IMR-90 (cell line): Measurements from ENCODE around the gene ASXL3. TPM values are rescaled to one million over a fixed set of nuclear protein-coding genes. Genes with fewer than 3 reads are reported as not detected.

Experiments used
- ATAC-seq: fragments of 200-7000 bp; cut with Tn5 transposase; 2 replicates; pipeline ENCODE4 v1.9.1; 2020; ENCODE audit warnings: low read depth, mild to moderate bottlenecking, moderate library complexity
- BruUV-seq: library from RNA; stranded (reverse); fragments of 400-500 nt; replicated peaks from 2 replicates; lab custom pipeline; 2021; lab: Mats Ljungman, UMichigan
- CTCF ChIA-PET: fragments of 300-600 bp; formaldehyde crosslinking; extraction: SDS; loops from one replicate; lab custom pipeline; 2021; ENCODE audit warnings: antibody characterized with exemption; lab: Yijun Ruan, JAX
- POLR2A ChIA-PET: fragments of 300-600 bp; sonication (Branson Sonifier 250); formaldehyde crosslinking; loops from one replicate; lab custom pipeline; 2022; ENCODE audit warnings: antibody characterized with exemption; ENCODE audit not compliant: unreplicated experiment; lab: Charles Lee
- DNase-seq: peaks from one replicate; pipeline ENCODE4 v3.0.0; 2013
- H2AFZ ChIP-seq: replicated peaks from 2 replicates; pipeline ENCODE3; 2013; ENCODE audit warnings: low read length, mild to moderate bottlenecking; ENCODE audit not compliant: poor library complexity
- H2AK5ac ChIP-seq: 2 replicates; pipeline ENCODE4 v1.6.1; 2013; ENCODE audit warnings: low read depth, low read length, inconsistent platforms
- H2AK9ac ChIP-seq: replicated peaks from 2 replicates; pipeline ENCODE3; 2013; ENCODE audit warnings: mild to moderate bottlenecking, low read depth, low read length, moderate library complexity; ENCODE audit not compliant: poor library complexity
- H2BK120ac ChIP-seq: 2 replicates; pipeline ENCODE4 v1.6.1; 2013; ENCODE audit warnings: low read depth, low read length, inconsistent platforms
- H2BK15ac ChIP-seq: 3 replicates; pipeline ENCODE4 v1.6.1; 2013; ENCODE audit warnings: low read depth, low read length, inconsistent platforms
- H2BK20ac ChIP-seq: 2 replicates; pipeline ENCODE4 v1.6.1; 2013; ENCODE audit warnings: low read depth, mild to moderate bottlenecking, inconsistent platforms, low read length, moderate library complexity
- H2BK5ac ChIP-seq: 2 replicates; pipeline ENCODE4 v1.6.1; 2013; ENCODE audit warnings: mild to moderate bottlenecking, low read depth, low read length, inconsistent platforms; ENCODE audit not compliant: poor library complexity, severe bottlenecking
- H3K14ac ChIP-seq: replicated peaks from 2 replicates; pipeline ENCODE4 v1.6.1; 2013; ENCODE audit warnings: low read depth, low read length, inconsistent platforms
- H3K18ac ChIP-seq: 2 replicates; pipeline ENCODE4 v1.6.1; 2013; ENCODE audit warnings: low read depth, low read length, control low read depth
- H3K23ac ChIP-seq: 2 replicates; pipeline ENCODE4 v1.6.1; 2013; ENCODE audit warnings: low read depth, low read length, inconsistent platforms
- H3K27ac ChIP-seq: 2 replicates; pipeline ENCODE4 v1.5.1; 2013; ENCODE audit warnings: mild to moderate bottlenecking, control low read depth, low read length; ENCODE audit not compliant: insufficient read depth
- H3K27me3 ChIP-seq: 2 replicates; pipeline ENCODE4 v1.6.1; 2013; ENCODE audit warnings: low read length; ENCODE audit not compliant: control insufficient read depth, insufficient read depth
- H3K36me3 ChIP-seq: 2 replicates; pipeline ENCODE4 v1.6.1; 2013; ENCODE audit warnings: low read length, mixed read lengths; ENCODE audit not compliant: control insufficient read depth, insufficient read depth
- H3K4ac ChIP-seq: 2 replicates; pipeline ENCODE4 v1.6.1; 2013; ENCODE audit warnings: low read depth, low read length, inconsistent platforms
- H3K4me1 ChIP-seq: 2 replicates; pipeline ENCODE4 v1.6.1; 2013; ENCODE audit warnings: low read length, mixed read lengths; ENCODE audit not compliant: control insufficient read depth, insufficient read depth
- H3K4me2 ChIP-seq: 2 replicates; pipeline ENCODE4 v1.6.1; 2013; ENCODE audit warnings: low read depth, mild to moderate bottlenecking, control low read depth, low read length, moderate library complexity
- H3K4me3 ChIP-seq: 2 replicates; pipeline ENCODE4 v1.5.1; 2013; ENCODE audit warnings: low read depth, mild to moderate bottlenecking, control low read depth, low read length, moderate library complexity; ENCODE audit not compliant: insufficient read depth
- H3K56ac ChIP-seq: 2 replicates; pipeline ENCODE4 v1.6.1; 2013; ENCODE audit warnings: low read length, inconsistent platforms; ENCODE audit not compliant: insufficient read depth; ENCODE audit errors: extremely low read depth
- H3K79me1 ChIP-seq, 2 experiments: 2 replicates each; pipeline ENCODE4 v1.6.1; 2013; ENCODE audit warnings: low read length in 2 of 2, inconsistent platforms in 1 of 2, low read depth in 1 of 2
- H3K9ac ChIP-seq: 2 replicates; pipeline ENCODE4 v1.6.1; 2013; ENCODE audit warnings: low read depth, low read length, control low read depth
- H3K9me1 ChIP-seq: 2 replicates; pipeline ENCODE4 v1.6.1; 2013; ENCODE audit warnings: low read length, inconsistent platforms; ENCODE audit not compliant: insufficient read depth
- H3K9me3 ChIP-seq: 2 replicates; pipeline ENCODE4 v1.6.1; 2013; ENCODE audit warnings: low read length; ENCODE audit not compliant: control insufficient read depth, insufficient read depth
- H4K20me1 ChIP-seq: 2 replicates; pipeline ENCODE4 v1.6.1; 2013; ENCODE audit warnings: low read length, inconsistent platforms; ENCODE audit not compliant: insufficient read depth
- H4K5ac ChIP-seq: 2 replicates; pipeline ENCODE4 v1.6.1; 2013; ENCODE audit warnings: mild to moderate bottlenecking, low read depth, low read length, control low read depth
- H4K8ac ChIP-seq, 2 experiments: 2 replicates each; pipeline ENCODE4 v1.6.1; 2013; ENCODE audit warnings: low read depth in 2 of 2, low read length in 2 of 2, control low read depth in 1 of 2, inconsistent platforms in 1 of 2
- H4K91ac ChIP-seq: 2 replicates; pipeline ENCODE4 v1.6.1; 2013; ENCODE audit warnings: low read depth, low read length, inconsistent platforms; ENCODE audit not compliant: insufficient read depth
- BHLHE40 ChIP-seq: fragments of 150-350 bp; IDR thresholded peaks from 2 replicates; pipeline ENCODE4 v1.6.1; 2016; ENCODE audit warnings: mild to moderate bottlenecking, low read depth, low read length
- CEBPB ChIP-seq: IDR thresholded peaks from 2 replicates; pipeline ENCODE4 v1.6.1; 2012; ENCODE audit warnings: low read depth, low read length, improper control_type of control experiment
- CHD1 ChIP-seq: IDR thresholded peaks from 2 replicates; pipeline ENCODE4 v1.6.1; 2012; ENCODE audit warnings: low read depth, low read length, improper control_type of control experiment
- FOS ChIP-seq: fragments of 150-350 bp; IDR thresholded peaks from 2 replicates; pipeline ENCODE4 v1.6.1; 2016; ENCODE audit warnings: low read depth, low read length
- MAZ ChIP-seq: IDR thresholded peaks from 2 replicates; pipeline ENCODE4 v1.6.1; 2012; ENCODE audit warnings: low read depth, mild to moderate bottlenecking, low read length, improper control_type of control experiment, moderate library complexity, borderline replicate concordance
- MXI1 ChIP-seq: IDR thresholded peaks from 2 replicates; pipeline ENCODE4 v1.6.1; 2012; ENCODE audit warnings: low read depth, mild to moderate bottlenecking, low read length, moderate library complexity, borderline replicate concordance
- POLR2A ChIP-seq: IDR thresholded peaks from 2 replicates; pipeline ENCODE4 v1.6.1; 2012; ENCODE audit warnings: mild to moderate bottlenecking, low read depth, low read length
- RAD21 ChIP-seq: IDR thresholded peaks from 2 replicates; pipeline ENCODE4 v1.6.1; 2012; ENCODE audit warnings: low read length, improper control_type of control experiment
- RCOR1 ChIP-seq: IDR thresholded peaks from 2 replicates; pipeline ENCODE4 v1.6.1; 2012; ENCODE audit warnings: mild to moderate bottlenecking, low read length, improper control_type of control experiment; ENCODE audit not compliant: insufficient replicate concordance
- WGBS, 2 experiments: methylation state at CpG; one replicate each; pipeline versions ENCODE4 v1.1.5 to v1.1.7; 2013; ENCODE audit warnings: missing lambda C conversion rate in 2 of 2; ENCODE audit not compliant: insufficient read length in 1 of 2; ENCODE audit errors: extremely low coverage in 2 of 2; 5-methylcytosine and 5-hydroxymethylcytosine counted together
- dilution Hi-C: fragments of 300-500 bp; cut with HindIII; formaldehyde crosslinking; loops from one replicate; pipeline ENCODE4 v1.14.3; 2018; ENCODE audit warnings: low sequenced_read_pairs; ENCODE audit not compliant: unreplicated experiment
- in situ Hi-C: fragments of 300-500 bp; cut with MboI; formaldehyde crosslinking; loops from 3 replicates; pipeline ENCODE4 v1.14.3; 2019; ENCODE audit warnings: low sequenced_read_pairs, inconsistent platforms, mixed read lengths
- intact Hi-C: fragments of 100-400 bp; cut with micrococcal nuclease; formaldehyde crosslinking; loops from 2 replicates; pipeline ENCODE4 v1.10.0; 2022
- polyA plus RNA-seq, 3 experiments: library from polyadenylated mRNA; depleted of rRNA; stranded (reverse); fragments of >200 nt; gene quantifications; 2 replicates each; pipeline ENCODE4 v1.2.3, GENCODE V29; 2012; ENCODE audit warnings: low replicate concordance in 1 of 3
- total RNA-seq: library from RNA; depleted of rRNA; stranded (reverse); fragments of >200 nt; gene quantifications from 2 replicates; pipeline ENCODE4 v1.2.3, GENCODE V29; 2012
- TF ChIP-seq, protein P1 (sequence below): fragments of 150-350 bp; IDR thresholded peaks from 2 replicates; pipeline ENCODE4 v1.6.1; 2016; ENCODE audit warnings: low read depth, mild to moderate bottlenecking, low read length, moderate library complexity, borderline replicate concordance

Gene ASXL3
- total and polyA plus RNA-seq, 2 of the 4 experiments (the other 2 are of a cell fraction), result 0.03 to 0.54 TPM

DNA sequence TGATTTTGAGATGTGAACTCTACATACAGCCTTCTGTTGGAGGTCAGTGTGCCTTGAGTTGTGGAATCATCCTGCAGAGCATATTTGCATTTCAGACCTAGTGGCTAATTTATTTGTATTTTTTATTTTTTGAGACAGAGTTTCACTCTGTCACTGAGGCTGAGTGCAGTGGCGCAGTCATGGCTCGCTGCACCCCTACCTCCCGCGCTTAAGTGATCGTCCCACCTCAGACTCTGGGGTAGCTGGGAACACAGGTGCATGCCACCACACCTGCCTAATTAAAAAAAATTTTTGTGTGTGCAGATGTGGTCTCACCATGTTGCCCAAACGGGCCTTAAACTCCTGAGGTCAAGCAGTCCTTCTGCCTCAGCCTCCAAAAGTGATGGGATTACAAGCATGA lies 104.4 kb downstream of the ASXL3 start:
- Histone ChIP-seq H3K56ac (no peak overlapping the region), H4K8ac (no peak overlapping the region), H3K4me2 (no peak overlapping the region), H3K23ac (no peak overlapping the region), H4K91ac (no peak overlapping the region), H3K4me1 (no peaks in the 10 kb centered on the region), H3K36me3 (no peaks in the 10 kb centered on the region), H4K20me1 (no peaks in the 10 kb centered on the region), H3K9me1 (no peaks in the 10 kb centered on the region), H4K5ac (no peak overlapping the region), H2AFZ (no peak overlapping the region), H2AK5ac (no peak overlapping the region), H3K9ac (no peak overlapping the region), H2BK15ac (no peak overlapping the region), H3K79me1 (no peaks in the 10 kb centered on the region), H3K27me3 (no peaks in the 10 kb centered on the region), H3K18ac (no peak overlapping the region), H2BK120ac (no peak overlapping the region), H2AK9ac (no peak overlapping the region), H3K14ac (no peak overlapping the region), H3K4me3 (no peak overlapping the region), H3K9me3 (no peaks in the 10 kb centered on the region), H3K4ac (no peak overlapping the region), H2BK5ac (no peak overlapping the region), H2BK20ac (no peak overlapping the region), H3K27ac (no peak overlapping the region)
- ChIA-PET POLR2A (no interaction called here), CTCF (no interaction called here)
- intact Hi-C loops (no loop called here), dilution Hi-C loops (no loop called here), in situ Hi-C loops (no loop called here)
- DNase-seq (no peak), ATAC-seq (no peak)
- WGBS, 2 experiments, result no CpG with 5 or more reads among the region's 6 CpGs
- no TSS peak for BruUV-seq
- TF ChIP-seq FOS (no peak), POLR2A (no peak), CHD1 (no peak), MXI1 (no peak), CEBPB (no peak), BHLHE40 (no peak), MAZ (no peak), RAD21 (no peak), RCOR1 (no peak)
- TF ChIP-seq, protein P1, sequence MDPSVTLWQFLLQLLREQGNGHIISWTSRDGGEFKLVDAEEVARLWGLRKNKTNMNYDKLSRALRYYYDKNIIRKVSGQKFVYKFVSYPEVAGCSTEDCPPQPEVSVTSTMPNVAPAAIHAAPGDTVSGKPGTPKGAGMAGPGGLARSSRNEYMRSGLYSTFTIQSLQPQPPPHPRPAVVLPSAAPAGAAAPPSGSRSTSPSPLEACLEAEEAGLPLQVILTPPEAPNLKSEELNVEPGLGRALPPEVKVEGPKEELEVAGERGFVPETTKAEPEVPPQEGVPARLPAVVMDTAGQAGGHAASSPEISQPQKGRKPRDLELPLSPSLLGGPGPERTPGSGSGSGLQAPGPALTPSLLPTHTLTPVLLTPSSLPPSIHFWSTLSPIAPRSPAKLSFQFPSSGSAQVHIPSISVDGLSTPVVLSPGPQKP, result no peak
